ENCODE results near the gene FGF12.
"Not testable (repeated sequence)": the region's sequence is repeated elsewhere in the genome, so short reads cannot be mapped to it uniquely, and the experiment has no call there.

Gene FGF12

GRCh38 chr3:192727032-192727847 is at the start of gene FGF12:
TSS of gene FGF12 (minus strand) at chr3:192727541.
- DNase-seq = peak; percentile 79

- DNase-seq = not testable (repeated sequence)
Measured at GRCh38 chr3:192774341-192774740, 47.0 kb upstream of the FGF12 start.

- DNase-seq = peak; percentile 22
Measured at GRCh38 chr3:192772240-192772894, 45.0 kb upstream of the FGF12 start.

- no peak for DNase-seq
Measured at GRCh38 chr3:192758654-192759053, 31.3 kb upstream of the FGF12 start.

- DNase-seq = no peak
Measured at GRCh38 chr3:192751148-192751547, 23.8 kb upstream of the FGF12 start.

GRCh38 chr3:192750201-192750600 is 22.9 kb upstream of the FGF12 start:
- DNase-seq = no peak

- DNase-seq = no peak
Measured at GRCh38 chr3:192747746-192748145, 20.4 kb upstream of the FGF12 start.

GRCh38 chr3:192747145-192747544 is 19.8 kb upstream of the FGF12 start:
- no peak for DNase-seq

GRCh38 chr3:192745150-192745549 is 17.8 kb upstream of the FGF12 start:
- no peak for DNase-seq

- not testable (repeated sequence) for DNase-seq
Measured at GRCh38 chr3:192744604-192745003, 17.3 kb upstream of the FGF12 start.

- DNase-seq = no peak
Measured at GRCh38 chr3:192737506-192737905, 10.2 kb upstream of the FGF12 start.

- DNase-seq = no peak
Measured at GRCh38 chr3:192731233-192731632, 3.9 kb upstream of the FGF12 start.

GRCh38 chr3:192726385-192726784 is 956 bp downstream of the FGF12 start:
- no peak for DNase-seq

- DNase-seq = no peak
Measured at GRCh38 chr3:192719964-192720363, 7.4 kb downstream of the FGF12 start.

GRCh38 chr3:192718156-192718555 is 9.2 kb downstream of the FGF12 start:
- no peak for DNase-seq

- no peak for DNase-seq
Measured at GRCh38 chr3:192715126-192715525, 12.2 kb downstream of the FGF12 start.

GRCh38 chr3:192711126-192711525 is 16.2 kb downstream of the FGF12 start:
- DNase-seq = not testable (repeated sequence)

- DNase-seq = no peak
Measured at GRCh38 chr3:192710366-192710765, 17.0 kb downstream of the FGF12 start.

GRCh38 chr3:192706272-192706671 is 21.1 kb downstream of the FGF12 start:
- no peak for DNase-seq

GRCh38 chr3:192700885-192701284 is 26.5 kb downstream of the FGF12 start:
- no peak for DNase-seq

GRCh38 chr3:192696943-192697587 is 30.3 kb downstream of the FGF12 start:
- DNase-seq = no peak

GRCh38 chr3:192687488-192688152 is 39.7 kb downstream of the FGF12 start:
- no peak for DNase-seq

- peak; percentile 23 for DNase-seq
Measured at GRCh38 chr3:192685801-192686200, 41.5 kb downstream of the FGF12 start.

Data from NCI-H524 treated with DMSO at 0.1 percent for 48 hours (cell line).